T-helper 1 cell treated with Interleukin-12 subunit alpha and Interleukin-12 subunit beta and Interleukin-4 antibody, amounts not matched to agents 30 μg/mL and 1 μg/mL, for 36 hours (primary cell): ENCODE data around the gene SLC8B1.

Source experiments
- H3K27ac Mint-ChIP-seq: one replicate; pipeline ENCODE4 v1.8.0; 2021; ENCODE audit warnings: mild to moderate bottlenecking, mixed read lengths
- H3K27me3 Mint-ChIP-seq: one replicate; pipeline ENCODE4 v1.8.0; 2021; ENCODE audit warnings: low read depth, mixed read lengths
- H3K36me3 Mint-ChIP-seq: one replicate; pipeline ENCODE4 v1.8.0; 2021; ENCODE audit warnings: low read depth, mixed read lengths
- H3K4me1 Mint-ChIP-seq: one replicate; pipeline ENCODE4 v1.8.0; 2021; ENCODE audit warnings: low read depth, mixed read lengths
- H3K4me3 Mint-ChIP-seq: one replicate; pipeline ENCODE4 v1.8.0; 2021; ENCODE audit warnings: mild to moderate bottlenecking, moderate library complexity, mixed read lengths
- H3K9me3 Mint-ChIP-seq: one replicate; pipeline ENCODE4 v1.8.0; 2021; ENCODE audit warnings: mixed read lengths

Gene SLC8B1

GRCh38 chr12:113318900-113319628, 15.8 kb downstream of the SLC8B1 start:
- H3K4me1 Mint-ChIP-seq = peaks cover 9% of the 10 kb centered on the region
- H3K27me3 Mint-ChIP-seq = no peaks in the 10 kb centered on the region
- peaks cover 44% of the 10 kb centered on the region for H3K36me3 Mint-ChIP-seq
- no peak overlapping the region for H3K4me3 Mint-ChIP-seq
- H3K9me3 Mint-ChIP-seq = no peaks in the 10 kb centered on the region
- H3K27ac Mint-ChIP-seq = no peak overlapping the region

GRCh38 chr12:113318046-113318656, 16.8 kb downstream of the SLC8B1 start:
- Mint-ChIP-seq H3K4me1 (peaks cover 5% of the 10 kb centered on the region), H3K27me3 (no peaks in the 10 kb centered on the region)

GRCh38 chr12:113317122-113317521, 17.8 kb downstream of the SLC8B1 start:
- no peaks in the 10 kb centered on the region for H3K27me3 Mint-ChIP-seq
- no peaks in the 10 kb centered on the region for H3K9me3 Mint-ChIP-seq
- H3K36me3 Mint-ChIP-seq = peaks cover 37% of the 10 kb centered on the region
- peaks cover 3% of the 10 kb centered on the region for H3K4me1 Mint-ChIP-seq
- no peak overlapping the region for H3K4me3 Mint-ChIP-seq
- H3K27ac Mint-ChIP-seq = no peak overlapping the region

More at GRCh38 chr12:113318046-113318656, 16.8 kb downstream of the SLC8B1 start:
- H3K4me3 Mint-ChIP-seq = no peak overlapping the region
- H3K27ac Mint-ChIP-seq = no peak overlapping the region
- H3K36me3 Mint-ChIP-seq = peaks cover 46% of the 10 kb centered on the region
- H3K9me3 Mint-ChIP-seq = no peaks in the 10 kb centered on the region

- peaks cover 36% of the 10 kb centered on the region for H3K36me3 Mint-ChIP-seq
- H3K9me3 Mint-ChIP-seq = no peaks in the 10 kb centered on the region
- peaks cover 3% of the 10 kb centered on the region for H3K4me1 Mint-ChIP-seq
- H3K4me3 Mint-ChIP-seq = no peak overlapping the region
- no peaks in the 10 kb centered on the region for H3K27me3 Mint-ChIP-seq
- H3K27ac Mint-ChIP-seq = no peak overlapping the region
These were observed 18.8 kb downstream of the SLC8B1 start for GRCh38 chr12:113316155-113316554.

GRCh38 chr12:113315358-113315757, 19.6 kb downstream of the SLC8B1 start:
- Mint-ChIP-seq H3K4me3 (no peak overlapping the region), H3K9me3 (no peaks in the 10 kb centered on the region), H3K27me3 (no peaks in the 10 kb centered on the region), H3K36me3 (peaks cover 38% of the 10 kb centered on the region), H3K4me1 (peaks cover 7% of the 10 kb centered on the region), H3K27ac (no peak overlapping the region)

- peaks cover 34% of the 10 kb centered on the region for H3K36me3 Mint-ChIP-seq
- H3K4me1 Mint-ChIP-seq = peaks cover 8% of the 10 kb centered on the region
- no peaks in the 10 kb centered on the region for H3K9me3 Mint-ChIP-seq
- no peaks in the 10 kb centered on the region for H3K27me3 Mint-ChIP-seq
- no peak overlapping the region for H3K27ac Mint-ChIP-seq
- H3K4me3 Mint-ChIP-seq = no peak overlapping the region
These were observed 20.8 kb downstream of the SLC8B1 start for GRCh38 chr12:113314121-113314529.

- H3K9me3 Mint-ChIP-seq = no peaks in the 10 kb centered on the region
- peaks cover 8% of the 10 kb centered on the region for H3K4me1 Mint-ChIP-seq
- H3K36me3 Mint-ChIP-seq = peaks cover 24% of the 10 kb centered on the region
- no peak overlapping the region for H3K4me3 Mint-ChIP-seq
- no peak overlapping the region for H3K27ac Mint-ChIP-seq
- no peaks in the 10 kb centered on the region for H3K27me3 Mint-ChIP-seq
These were observed 24.4 kb downstream of the SLC8B1 start for GRCh38 chr12:113310489-113310888.

- peaks cover 16% of the 10 kb centered on the region for H3K4me1 Mint-ChIP-seq
- no peak overlapping the region for H3K4me3 Mint-ChIP-seq
- no peaks in the 10 kb centered on the region for H3K27me3 Mint-ChIP-seq
- no peak overlapping the region for H3K27ac Mint-ChIP-seq
- no peaks in the 10 kb centered on the region for H3K9me3 Mint-ChIP-seq
- peaks cover 32% of the 10 kb centered on the region for H3K36me3 Mint-ChIP-seq
These were observed 28.5 kb downstream of the SLC8B1 start for GRCh38 chr12:113306382-113306781.

- H3K27ac Mint-ChIP-seq = no peak overlapping the region
- H3K9me3 Mint-ChIP-seq = no peaks in the 10 kb centered on the region
- H3K4me1 Mint-ChIP-seq = peaks cover 12% of the 10 kb centered on the region
- no peak overlapping the region for H3K4me3 Mint-ChIP-seq
- H3K27me3 Mint-ChIP-seq = no peaks in the 10 kb centered on the region
- peaks cover 29% of the 10 kb centered on the region for H3K36me3 Mint-ChIP-seq
These were observed 29.5 kb downstream of the SLC8B1 start for GRCh38 chr12:113305281-113305856.

- Mint-ChIP-seq H3K36me3 (peaks cover 26% of the 10 kb centered on the region), H3K27me3 (no peaks in the 10 kb centered on the region), H3K4me1 (peaks cover 11% of the 10 kb centered on the region), H3K4me3 (peak overlapping the region; percentile 10), H3K27ac (peak overlapping the region; percentile 10), H3K9me3 (no peaks in the 10 kb centered on the region)
These were observed 31.8 kb downstream of the SLC8B1 start for GRCh38 chr12:113302886-113303640.

- no peak overlapping the region for H3K4me3 Mint-ChIP-seq
- H3K27me3 Mint-ChIP-seq = no peaks in the 10 kb centered on the region
- H3K27ac Mint-ChIP-seq = no peak overlapping the region
- no peaks in the 10 kb centered on the region for H3K9me3 Mint-ChIP-seq
- peaks cover 26% of the 10 kb centered on the region for H3K36me3 Mint-ChIP-seq
- H3K4me1 Mint-ChIP-seq = peaks cover 11% of the 10 kb centered on the region
These were observed 32.4 kb downstream of the SLC8B1 start for GRCh38 chr12:113302466-113302865.

- Mint-ChIP-seq H3K36me3 (peaks cover 24% of the 10 kb centered on the region), H3K4me1 (peaks cover 11% of the 10 kb centered on the region), H3K27ac (no peak overlapping the region), H3K9me3 (no peaks in the 10 kb centered on the region), H3K27me3 (no peaks in the 10 kb centered on the region), H3K4me3 (no peak overlapping the region)
These were observed 33.1 kb downstream of the SLC8B1 start for GRCh38 chr12:113301811-113302210.

GRCh38 chr12:113299619-113300237, 35.2 kb downstream of the SLC8B1 start:
- no peak overlapping the region for H3K27ac Mint-ChIP-seq
- peaks cover 22% of the 10 kb centered on the region for H3K36me3 Mint-ChIP-seq
- H3K27me3 Mint-ChIP-seq = no peaks in the 10 kb centered on the region
- peaks cover 11% of the 10 kb centered on the region for H3K4me1 Mint-ChIP-seq
- no peaks in the 10 kb centered on the region for H3K9me3 Mint-ChIP-seq
- H3K4me3 Mint-ChIP-seq = no peak overlapping the region

GRCh38 chr12:113298861-113299545, 35.9 kb downstream of the SLC8B1 start:
- peaks cover 22% of the 10 kb centered on the region for H3K36me3 Mint-ChIP-seq

More at GRCh38 chr12:113298861-113299545, 35.9 kb downstream of the SLC8B1 start:
- Mint-ChIP-seq H3K27ac (no peak overlapping the region), H3K4me1 (peaks cover 11% of the 10 kb centered on the region), H3K4me3 (no peak overlapping the region), H3K27me3 (no peaks in the 10 kb centered on the region), H3K9me3 (no peaks in the 10 kb centered on the region)
